Astrocyte (in vitro differentiated cells and primary cell): Measurements from ENCODE around the gene SHROOM2.

ENCODE experiments used
- CTCF ChIP-seq: IDR thresholded peaks from 2 replicates; pipeline ENCODE4 v1.5.1; 2011; ENCODE audit warnings: low read depth, mild to moderate bottlenecking, inconsistent platforms, low read length, moderate library complexity; ENCODE audit not compliant: insufficient read depth
- EZH2 ChIP-seq: IDR thresholded peaks from 2 replicates; pipeline ENCODE4 v1.6.1; 2012; ENCODE audit warnings: mild to moderate bottlenecking, low read length, inconsistent platforms; ENCODE audit not compliant: insufficient read depth

GRCh38 chrX:9952300-9952699 lies 166.1 kb downstream of the SHROOM2 start:
- TF ChIP-seq CTCF (no peak), EZH2 (no peak)
